Fibroblast of lung (primary cell): ENCODE results near the gene GHR.

Source experiments
- CTCF ChIP-seq, 2 donors: IDR thresholded peaks in 1 of 2; conservative IDR thresholded peaks in 1 of 2; 1 replicate in 1 of 2; 2 replicates in 1 of 2; pipeline ENCODE4 v1.5.1; 2011 to 2012; ENCODE audit warnings: low read length in 2 of 2, control low read depth in 1 of 2, inconsistent platforms in 1 of 2, low read depth in 1 of 2, mild to moderate bottlenecking in 1 of 2
- EZH2 ChIP-seq: IDR thresholded peaks from 2 replicates; pipeline ENCODE4 v1.5.1; 2012; ENCODE audit warnings: low read length, control low read depth, mild to moderate bottlenecking; ENCODE audit errors: missing control alignments

- TF ChIP-seq CTCF (conservative IDR thresholded peaks at IDR 0.05 in 1 of 2, IDR thresholded peaks at IDR 0.05 in 1 of 2; ENCODE audit: low read depth in 1 of 2, low read length in 2 of 2) (peak in 1 of 2 donors; percentile 22), EZH2 (no peak)
Measured at GRCh38 chr5:42656651-42657015, 233.4 kb downstream of the GHR start.
